ENCODE results near the gene DNASE1L1.

DNASE1L1 gene

DNA sequence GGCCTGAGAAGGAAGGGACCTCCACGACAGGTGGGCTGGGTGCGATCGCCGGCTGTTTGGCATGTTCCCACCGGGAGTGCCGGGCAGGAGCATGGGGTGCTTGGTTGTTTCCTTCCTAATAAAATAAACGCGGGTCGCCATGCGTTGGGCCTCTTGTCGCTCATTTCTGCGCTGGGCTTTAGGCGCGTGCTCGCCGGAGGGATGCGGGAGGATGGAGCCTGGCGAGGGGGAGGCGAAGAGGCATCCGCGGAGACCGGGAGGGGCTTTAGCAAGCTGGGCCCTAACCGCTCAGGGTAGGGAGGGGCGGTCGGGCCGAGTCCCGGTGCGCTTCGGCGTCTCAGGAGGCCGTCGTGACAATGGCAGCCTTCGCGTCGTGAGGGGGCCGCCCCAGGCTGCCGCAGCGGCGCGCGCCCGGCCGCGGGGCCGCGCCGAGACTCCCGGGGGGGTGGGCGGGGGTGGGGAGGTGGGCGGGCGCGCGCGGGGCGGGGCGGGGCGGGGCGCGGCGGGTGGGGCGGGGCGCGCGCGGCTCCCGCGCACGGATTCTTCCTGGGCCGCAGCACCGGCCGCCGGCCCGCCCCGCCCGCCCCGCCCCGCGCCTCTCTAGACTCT, 27.4 kb upstream of the DNASE1L1 start:
- peak; percentile 53 for DNase-seq

DNA sequence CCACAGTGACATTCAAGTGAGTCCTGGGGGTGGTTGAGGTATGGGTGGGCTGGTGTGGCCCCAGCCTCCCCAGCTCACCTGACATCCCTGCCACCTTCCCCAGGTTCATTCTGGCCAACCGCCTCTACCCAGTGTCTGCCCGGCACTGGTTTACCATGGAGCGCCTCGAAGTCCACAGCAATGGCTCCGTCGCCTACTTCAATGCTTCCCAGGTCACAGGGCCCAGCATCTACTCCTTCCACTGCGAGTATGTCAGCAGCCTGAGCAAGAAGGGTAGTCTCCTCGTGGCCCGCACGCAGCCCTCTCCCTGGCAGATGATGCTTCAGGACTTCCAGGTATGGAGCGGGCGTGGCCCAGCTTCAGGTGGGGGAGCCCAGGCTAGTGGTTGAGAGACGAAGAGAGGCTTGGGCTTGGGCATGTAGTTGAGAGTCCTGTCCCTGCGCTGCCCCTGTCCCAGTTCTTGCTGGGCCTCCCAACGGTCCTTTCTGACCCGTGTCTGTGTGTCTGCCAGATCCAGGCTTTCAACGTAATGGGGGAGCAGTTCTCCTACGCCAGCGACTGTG, 26.2 kb upstream of the DNASE1L1 start:
- no peak for DNase-seq

DNA sequence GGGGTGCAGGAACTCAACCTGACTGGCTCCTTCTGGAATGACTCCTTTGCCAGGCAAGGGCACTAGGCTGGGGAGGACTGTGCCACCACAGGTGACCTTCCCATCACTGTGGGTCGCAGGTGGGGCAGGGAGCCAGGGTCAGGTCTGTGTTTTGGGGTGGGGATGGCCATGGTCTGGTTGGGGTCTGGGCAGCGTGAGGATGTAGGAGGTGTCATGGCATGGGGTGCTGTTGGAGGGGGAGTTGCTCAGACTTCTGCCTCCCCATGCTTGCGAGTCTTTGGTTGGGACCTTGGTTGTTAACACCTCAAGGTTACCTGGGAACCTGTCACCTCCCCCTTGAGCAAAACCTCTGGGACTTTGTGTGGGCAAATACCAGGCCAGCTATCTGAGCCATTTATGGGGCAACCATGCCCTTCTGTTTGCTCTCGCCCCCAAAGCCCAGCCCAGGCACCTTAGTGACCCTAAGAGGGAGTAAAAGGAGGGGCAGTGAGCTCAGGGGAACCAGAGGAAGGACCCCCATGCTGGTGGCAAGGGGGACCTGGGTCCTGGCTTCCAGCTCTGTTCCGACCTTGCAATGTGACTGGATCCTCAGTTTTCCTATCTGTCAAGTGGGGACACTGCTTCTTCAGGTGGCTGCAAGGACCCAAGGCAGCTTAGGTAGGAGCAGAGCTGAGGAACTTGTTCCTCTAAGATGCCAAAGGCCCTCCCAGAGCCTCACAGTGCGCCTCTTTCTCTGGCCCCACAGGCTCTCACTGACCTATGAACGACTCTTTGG, 25.5 kb upstream of the DNASE1L1 start:
- DNase-seq = no peak

- no peak for DNase-seq
Observed at GRCh38 chrX:154433605-154434004, 24.6 kb upstream of the DNASE1L1 start.

GRCh38 chrX:154432210-154432609, 23.2 kb upstream of the DNASE1L1 start:
- no peak for DNase-seq

GRCh38 chrX:154431341-154431740, 22.3 kb upstream of the DNASE1L1 start:
- DNase-seq = no peak

- DNase-seq = no peak
Observed at GRCh38 chrX:154430916-154431315, 21.9 kb upstream of the DNASE1L1 start.

GRCh38 chrX:154430479-154430878, 21.4 kb upstream of the DNASE1L1 start:
- DNase-seq = no peak

DNA sequence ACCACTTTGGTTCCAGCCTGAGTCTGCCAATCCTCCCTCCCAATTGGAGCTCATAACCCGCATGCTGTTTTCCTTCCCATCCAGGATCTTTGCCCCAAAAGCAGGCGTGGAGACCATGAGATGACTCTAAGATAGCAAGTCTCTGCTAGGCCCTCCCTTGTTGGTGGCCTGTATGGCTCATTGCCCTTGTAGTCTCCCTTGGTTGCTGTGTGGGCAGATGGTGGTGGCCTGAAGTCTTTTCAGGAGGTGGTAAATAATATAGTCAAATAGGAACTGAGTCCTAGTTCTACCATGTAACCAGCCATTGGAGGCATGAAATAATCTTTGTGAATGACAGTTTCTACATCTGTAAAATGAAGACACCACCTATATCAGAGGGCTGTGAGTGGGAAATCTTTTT, 20.7 kb upstream of the DNASE1L1 start:
- no peak for DNase-seq

DNA sequence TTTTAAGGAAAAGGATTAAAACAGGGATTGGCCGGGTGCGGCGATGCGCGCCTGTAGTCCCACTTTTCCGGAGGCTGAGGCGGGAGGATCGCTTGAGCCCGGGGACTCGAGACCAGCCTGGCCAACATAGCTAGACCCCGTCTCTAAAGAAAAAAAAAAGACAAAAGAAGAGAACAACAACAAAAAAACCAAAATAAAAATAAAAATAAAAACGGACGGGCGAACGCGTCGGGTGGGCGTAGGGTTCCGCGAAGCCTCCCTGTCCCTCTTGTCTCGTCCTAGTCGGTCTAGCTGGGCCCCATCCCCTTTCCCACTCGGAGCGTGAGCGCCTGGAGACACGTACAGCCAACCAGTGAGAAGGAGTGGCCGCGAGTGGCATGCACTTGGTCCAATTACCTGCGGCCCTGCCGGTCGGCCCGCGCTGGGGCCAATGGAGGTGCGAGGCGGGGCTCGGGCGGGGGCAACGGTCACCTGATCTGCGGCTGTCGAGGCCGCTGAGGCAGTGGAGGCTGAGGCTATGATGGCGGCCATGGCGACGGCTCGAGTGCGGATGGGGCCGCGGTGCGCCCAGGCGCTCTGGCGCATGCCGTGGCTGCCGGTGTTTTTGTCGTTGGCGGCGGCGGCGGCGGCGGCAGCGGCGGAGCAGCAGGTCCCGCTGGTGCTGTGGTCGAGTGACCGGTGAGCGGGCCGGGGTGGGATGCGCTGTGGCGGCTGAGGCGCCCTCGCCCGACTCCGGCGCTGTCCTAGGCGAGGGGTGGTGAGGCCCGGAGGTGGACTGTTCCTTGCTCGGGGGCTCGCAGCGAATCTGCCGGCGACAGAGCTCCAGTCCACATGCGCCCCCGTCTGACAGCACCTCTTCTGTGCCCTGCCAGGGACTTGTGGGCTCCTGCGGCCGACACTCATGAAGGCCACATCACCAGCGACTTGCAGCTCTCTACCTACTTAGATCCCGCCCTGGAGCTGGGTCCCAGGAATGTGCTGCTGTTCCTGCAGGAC, 19.4 kb upstream of the DNASE1L1 start, which contains the start of gene ATP6AP1:
TSS of gene ATP6AP1 (plus strand) at position 502 of the 996 bp plus-strand sequence. CDS start at position 518, 16 bp downstream.
- peak; percentile 95 for DNase-seq

- no peak for DNase-seq
Observed at GRCh38 chrX:154426916-154427770, 18.1 kb upstream of the DNASE1L1 start.

GRCh38 chrX:154420402-154420756, 11.3 kb upstream of the DNASE1L1 start:
- DNase-seq = no peak

DNA sequence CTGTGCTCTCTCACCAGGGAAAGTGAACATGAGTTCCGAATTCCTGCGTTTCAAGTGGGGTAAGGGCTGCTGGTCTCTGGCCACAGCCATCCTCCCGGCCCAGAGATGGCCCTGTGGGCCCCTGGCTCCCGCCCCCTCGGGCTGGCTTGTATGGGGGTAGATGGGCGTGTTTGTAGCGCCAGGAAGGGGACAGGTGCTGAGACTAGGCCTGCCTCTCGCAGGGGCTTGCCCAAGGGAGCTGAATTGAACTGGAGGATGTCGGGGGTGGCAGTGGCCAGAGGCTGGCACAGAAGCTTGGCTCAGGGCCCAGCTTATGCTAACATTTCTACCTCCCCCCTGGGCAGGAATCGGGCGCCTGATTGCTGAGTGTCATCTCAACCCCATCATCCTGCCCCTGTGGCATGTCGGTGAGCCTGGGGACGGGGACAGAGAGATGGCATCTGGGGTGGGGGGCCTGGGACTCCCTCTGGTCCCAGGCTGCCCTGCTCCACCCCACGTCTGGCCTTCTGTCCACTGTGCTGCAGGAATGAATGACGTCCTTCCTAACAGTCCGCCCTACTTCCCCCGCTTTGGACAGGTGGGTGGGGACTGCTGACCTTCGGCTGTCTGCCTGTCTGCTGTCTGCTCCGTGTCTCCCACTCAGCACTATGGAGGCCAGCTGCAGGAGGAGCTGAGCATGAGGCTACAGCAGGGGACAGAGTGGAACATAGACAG, 10.8 kb upstream of the DNASE1L1 start:
- no peak for DNase-seq

GRCh38 chrX:154419189-154419588, 10.1 kb upstream of the DNASE1L1 start:
- DNase-seq = no peak

GRCh38 chrX:154417157-154417556, 8.1 kb upstream of the DNASE1L1 start:
- no peak for DNase-seq

GRCh38 chrX:154413142-154413541, 4.1 kb upstream of the DNASE1L1 start:
- no peak for DNase-seq

- peak; percentile 71 for DNase-seq
Observed at GRCh38 chrX:154412468-154412867, 3.4 kb upstream of the DNASE1L1 start.

DNA sequence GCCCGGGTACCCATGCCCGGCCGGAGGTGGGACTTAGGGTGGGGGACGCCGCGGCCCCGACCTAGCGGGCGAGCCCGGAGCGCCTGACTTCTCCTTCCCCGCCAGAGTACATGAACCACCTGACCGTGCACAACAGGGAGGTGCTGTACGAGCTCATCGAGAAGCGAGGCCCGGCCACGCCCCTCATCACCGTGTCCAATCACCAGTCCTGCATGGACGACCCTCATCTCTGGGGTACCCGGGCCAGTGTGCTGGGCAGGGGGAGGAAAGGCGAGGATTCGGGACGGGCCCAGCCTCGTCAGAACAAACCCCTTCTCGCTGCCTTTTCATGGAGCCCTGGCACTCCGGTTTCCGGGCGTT, 2.9 kb upstream of the DNASE1L1 start:
- DNase-seq = peak; percentile 72

DNA sequence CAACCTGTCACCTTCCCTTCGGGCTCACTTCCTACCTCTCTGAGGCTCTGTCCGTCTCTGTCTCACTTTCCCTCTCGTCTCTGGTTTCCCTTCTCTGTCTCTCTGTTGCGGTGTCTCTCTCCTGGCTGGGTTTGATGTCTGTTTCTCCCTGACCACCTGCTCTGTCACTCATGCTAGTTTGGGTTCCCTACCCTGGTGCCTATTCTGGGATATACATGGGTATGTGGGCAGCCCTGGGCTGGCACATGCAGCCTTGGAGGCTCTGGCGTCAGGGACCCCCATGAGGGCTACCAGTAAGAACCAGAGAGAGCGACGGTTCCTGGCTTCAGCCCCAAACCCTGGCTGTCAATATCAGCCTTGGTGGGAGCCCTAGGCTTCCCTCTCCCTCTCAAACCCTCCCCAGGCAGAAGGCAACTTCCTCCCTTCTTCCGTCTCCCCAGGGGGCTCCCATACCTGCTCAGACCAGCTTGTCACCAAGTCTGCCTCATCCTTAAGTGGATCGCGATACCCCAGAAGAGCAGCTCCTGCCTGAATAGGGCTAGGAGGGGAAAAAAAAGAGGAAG, 314 bp downstream of the DNASE1L1 start:
- DNase-seq = no peak

DNA sequence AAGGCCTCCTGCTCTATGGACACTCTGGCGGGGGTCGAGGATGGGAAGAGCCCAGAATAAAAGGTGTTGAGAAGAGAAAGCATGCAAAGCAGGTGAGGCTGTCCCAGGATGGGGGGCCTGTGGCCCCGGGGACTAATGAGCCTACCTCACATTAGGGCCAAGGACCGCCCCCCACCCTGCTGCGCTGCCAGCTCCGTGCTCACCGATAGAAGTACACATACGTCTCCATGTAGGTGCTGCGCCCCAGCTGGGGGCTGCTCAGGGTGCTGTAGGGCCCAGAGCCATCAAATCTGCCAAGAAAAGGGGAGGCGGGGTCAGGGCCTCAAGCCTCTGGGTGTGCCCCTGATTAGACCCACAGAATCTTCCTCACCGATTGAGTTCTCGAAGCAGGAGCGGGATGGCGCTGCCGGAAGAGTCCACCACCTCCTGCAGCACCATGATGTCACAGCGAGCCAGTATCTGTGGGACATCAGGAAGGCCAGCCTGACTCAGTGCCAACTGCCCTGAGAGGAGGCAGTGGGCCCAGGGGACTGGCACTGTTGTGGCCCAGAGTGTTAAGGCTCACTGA, 4.3 kb downstream of the DNASE1L1 start:
- no peak for DNase-seq

- DNase-seq = no peak
Observed at GRCh38 chrX:154403858-154404257, 5.2 kb downstream of the DNASE1L1 start.

Measured in RPMI8226 (cell line).